ENCODE measurements around the gene SLC26A1.

- no peak for TF ChIP-seq CTCF (IDR thresholded peaks at IDR 0.05)
- no peak for TF ChIP-seq EZH2 (IDR thresholded peaks at IDR 0.05)
- no peak for TF ChIP-seq EZH2phosphoT487 (IDR thresholded peaks at IDR 0.05)
Measured at GRCh38 chr4:990746-991367, 2.3 kb downstream of the SLC26A1 start.
